SK-N-SH (cell line): Measurements from ENCODE around the gene MAN1A2. TPM values are rescaled to one million over a fixed set of nuclear protein-coding genes. Genes with fewer than 3 reads are reported as not detected.

ENCODE experiments used
- CTCF ChIA-PET: fragments of 300-600, 350-600 bp; formaldehyde crosslinking; extraction: SDS; loops from one replicate; lab custom pipeline; 2021; lab: Yijun Ruan, JAX
- POLR2A ChIA-PET: fragments of 350-600 bp; sonication (Branson Sonifier 250); formaldehyde crosslinking; extraction: SDS; loops from one replicate; lab custom pipeline; 2020; ENCODE audit warnings: antibody characterized with exemption, inconsistent platforms; lab: Yijun Ruan, JAX
- DNase-seq: peaks from one replicate; pipeline ENCODE4 v3.0.0; 2012
- H2AFZ ChIP-seq: fragments of 200-600 bp; sonication (generic); 2 replicates; pipeline ENCODE4 v1.8.1; 2016; ENCODE audit warnings: antibody characterized with exemption, mild to moderate bottlenecking, low read depth
- H3F3A ChIP-seq: fragments of 200-600 bp; sonication (generic); replicated peaks from 2 replicates; pipeline ENCODE3; 2016; ENCODE audit warnings: antibody characterized with exemption, mild to moderate bottlenecking; ENCODE audit not compliant: insufficient read depth
- H3K27ac ChIP-seq, 2 experiments: fragments of 200-500 bp in 1 of 2; fragments of 200-600 bp in 1 of 2; sonication (Bioruptor generic) in 1 of 2; sonication (generic), shearing (Covaris generic) in 1 of 2; 2 replicates each; pipeline versions ENCODE4 v1.5.1 to v1.6.1; 2014 to 2016; ENCODE audit warnings: low read depth in 2 of 2, inconsistent platforms in 1 of 2, low read length in 1 of 2, mild to moderate bottlenecking in 1 of 2, mixed read lengths in 1 of 2
- H3K27me3 ChIP-seq: fragments of 200-600 bp; sonication (generic), shearing (Covaris generic); 2 replicates; pipeline ENCODE4 v1.6.1; 2016; ENCODE audit warnings: mixed run types; ENCODE audit not compliant: insufficient read depth
- H3K36me3 ChIP-seq, 2 experiments: fragments of 200-500 bp in 1 of 2; fragments of 200-600 bp in 1 of 2; sonication (Bioruptor generic) in 1 of 2; sonication (generic) in 1 of 2; replicated peaks in 1 of 2; 2 replicates each; pipeline versions ENCODE3 to v1.5.1; 2014 to 2016; ENCODE audit warnings: low read length in 1 of 2, mild to moderate bottlenecking in 1 of 2; ENCODE audit not compliant: insufficient read depth in 2 of 2, control insufficient read depth in 1 of 2
- H3K4me1 ChIP-seq, 2 experiments: fragments of 200-500 bp in 1 of 2; fragments of 200-600 bp in 1 of 2; sonication (Bioruptor generic) in 1 of 2; sonication (generic), shearing (Covaris generic) in 1 of 2; 2 replicates each; pipeline versions ENCODE4 v1.5.1 to v1.6.1; 2014 to 2016; ENCODE audit warnings: low read depth in 1 of 2, low read length in 1 of 2, mixed run types in 1 of 2; ENCODE audit not compliant: insufficient read depth in 2 of 2, control insufficient read depth in 1 of 2
- H3K4me2 ChIP-seq: fragments of 200-600 bp; sonication (generic), shearing (Covaris generic); 2 replicates; pipeline ENCODE4 v1.6.1; 2017; ENCODE audit warnings: mixed run types
- H3K4me3 ChIP-seq, 2 experiments: fragments of 200-500 bp in 1 of 2; fragments of 200-600 bp in 1 of 2; sonication (Bioruptor generic) in 1 of 2; sonication (generic), shearing (Covaris generic) in 1 of 2; 2 replicates each; pipeline versions ENCODE4 v1.5.1 to v1.8.1; 2014 to 2016; ENCODE audit warnings: low read depth in 2 of 2, inconsistent platforms in 1 of 2, low read length in 1 of 2, mild to moderate bottlenecking in 1 of 2, mixed read lengths in 1 of 2, moderate library complexity in 1 of 2
- H3K79me2 ChIP-seq: fragments of 200-600 bp; sonication (generic); 2 replicates; pipeline ENCODE4 v1.8.1; 2017; ENCODE audit warnings: mild to moderate bottlenecking; ENCODE audit not compliant: insufficient read depth
- H3K9ac ChIP-seq: fragments of 200-600 bp; sonication (generic); 2 replicates; pipeline ENCODE4 v1.6.1; 2017; ENCODE audit warnings: mixed run types
- H3K9me2 ChIP-seq: fragments of 200-600 bp; sonication (generic); 2 replicates; pipeline ENCODE4 v1.6.1; 2017; ENCODE audit warnings: mixed run types
- H3K9me3 ChIP-seq: fragments of 200-600 bp; sonication (generic); 2 replicates; pipeline ENCODE4 v1.6.1; 2017; ENCODE audit warnings: mixed run types, mild to moderate bottlenecking, moderate library complexity
- H4K20me1 ChIP-seq: fragments of 200-600 bp; sonication (generic); 2 replicates; pipeline ENCODE4 v1.6.1; 2017; ENCODE audit warnings: mild to moderate bottlenecking, mixed run types; ENCODE audit not compliant: insufficient read depth
- EP300 ChIP-seq, 2 experiments: IDR thresholded peaks; 2 replicates each; pipeline versions ENCODE4 v1.4.0 to v1.6.1; 2012; ENCODE audit warnings: borderline replicate concordance in 1 of 2, low read depth in 1 of 2, low read length in 1 of 2
- EZH2phosphoT487 ChIP-seq: fragments of 200-600 bp; sonication (generic); IDR thresholded peaks from 2 replicates; pipeline ENCODE4 v1.6.1; 2017; ENCODE audit warnings: low read depth, mixed run types, mild to moderate bottlenecking, antibody characterized with exemption, moderate library complexity, borderline replicate concordance
- FOXM1 ChIP-seq: IDR thresholded peaks from 2 replicates; pipeline ENCODE4 v1.4.0; 2012; ENCODE audit warnings: low read depth, mild to moderate bottlenecking
- JUND ChIP-seq: IDR thresholded peaks from 2 replicates; pipeline ENCODE4 v1.4.0; 2012
- MXI1 ChIP-seq: IDR thresholded peaks from 2 replicates; pipeline ENCODE4 v1.6.1; 2012; ENCODE audit warnings: mild to moderate bottlenecking, low read depth, low read length, improper control_type of control experiment
- RAD21 ChIP-seq: IDR thresholded peaks from 2 replicates; pipeline ENCODE4 v1.6.1; 2012; ENCODE audit warnings: mild to moderate bottlenecking, low read length
- RCOR1 ChIP-seq: fragments of 150-350 bp; IDR thresholded peaks from 2 replicates; pipeline ENCODE4 v1.6.1; 2017; ENCODE audit warnings: antibody characterized with exemption, low read length
- RFX5 ChIP-seq: IDR thresholded peaks from 2 replicates; pipeline ENCODE4 v1.6.1; 2012; ENCODE audit warnings: mild to moderate bottlenecking, improper control_type of control experiment, low read length
- SMC3 ChIP-seq: IDR thresholded peaks from 2 replicates; pipeline ENCODE4 v1.6.1; 2012; ENCODE audit warnings: low read depth, low read length, improper control_type of control experiment
- TAF1 ChIP-seq: IDR thresholded peaks from 2 replicates; pipeline ENCODE4 v1.6.1; 2012; ENCODE audit warnings: low read depth, mild to moderate bottlenecking, low read length, moderate library complexity, borderline replicate concordance
- TCF12 ChIP-seq: IDR thresholded peaks from 2 replicates; pipeline ENCODE4 v1.4.0; 2012
- YY1 ChIP-seq: IDR thresholded peaks from 2 replicates; pipeline ENCODE4 v1.4.0; 2012; ENCODE audit warnings: low read depth, mild to moderate bottlenecking
- WGBS: methylation state at CpG from one replicate; pipeline ENCODE4 v1.1.6; 2017; ENCODE audit warnings: low lambda C conversion rate; 5-methylcytosine and 5-hydroxymethylcytosine counted together
- polyA plus RNA-seq, 3 experiments: library from polyadenylated mRNA; depleted of rRNA; stranded (reverse); fragments of >200 nt; gene quantifications; 2 replicates each; pipeline ENCODE4 v1.2.3, GENCODE V29; 2012
- TF ChIP-seq, protein P1 (sequence below): IDR thresholded peaks from 2 replicates; pipeline ENCODE4 v1.4.0; 2012; ENCODE audit warnings: low read depth
- TF ChIP-seq, protein P2 (sequence below): fragments of 150-350 bp; IDR thresholded peaks from 2 replicates; pipeline ENCODE4 v1.6.1; 2017; ENCODE audit warnings: antibody characterized with exemption, low read length, low read depth, borderline replicate concordance
- TF ChIP-seq, protein P3 (sequence below): IDR thresholded peaks from 2 replicates; pipeline ENCODE4 v1.6.1; 2012; ENCODE audit warnings: mild to moderate bottlenecking, low read depth, low read length, moderate library complexity
- TF ChIP-seq, protein P4 (sequence below): fragments of 150-350 bp; IDR thresholded peaks from 2 replicates; pipeline ENCODE4 v1.6.1; 2016; ENCODE audit warnings: mild to moderate bottlenecking, low read depth, low read length

Gene MAN1A2
- polyA plus RNA-seq, 1 of the 3 experiments (the other 2 are of a cell fraction): 6.0 TPM

DNA sequence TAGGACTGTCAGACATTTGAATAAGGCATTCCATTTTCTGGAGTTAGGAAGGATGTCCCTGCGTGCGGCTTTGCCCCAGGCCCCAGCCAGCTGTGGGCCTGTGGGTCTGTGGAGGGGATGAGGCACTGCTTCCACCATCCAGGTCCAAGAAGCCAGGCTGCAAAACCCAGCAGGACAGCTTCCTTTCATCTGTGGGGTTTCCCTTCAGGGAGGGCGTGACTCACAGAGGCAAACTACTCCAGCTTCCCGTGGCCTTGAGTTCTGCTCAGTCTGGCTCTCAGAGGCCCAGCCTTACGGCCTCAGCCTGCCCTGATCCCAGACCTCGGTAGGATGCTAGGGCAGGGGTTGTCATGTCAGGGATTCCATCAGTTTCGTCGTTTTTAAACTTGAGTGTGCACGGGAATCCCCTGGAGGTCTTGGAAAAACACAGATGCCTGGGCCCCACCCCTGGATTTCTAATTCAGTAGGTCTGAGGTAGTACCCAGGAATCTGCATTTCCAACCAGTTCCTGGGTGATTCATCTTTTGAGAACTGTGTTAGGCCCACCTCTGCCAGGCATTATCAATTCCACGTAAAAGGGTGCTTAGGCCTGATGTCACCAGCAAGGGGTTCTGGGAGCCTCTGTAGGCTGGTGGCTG, 206.3 kb downstream of the MAN1A2 start:
- no peak for DNase-seq
- peaks cover 0 to 10% of the 10 kb centered on the region in 2 experiments; a peak in 2 of 4 replicates for H3K4me1 ChIP-seq
- H4K20me1 ChIP-seq: no peaks in the 10 kb centered on the region
- H3K4me2 ChIP-seq: no peak overlapping the region
- WGBS: 78% methylated on average over 6 of the region's 10 CpGs
- H3K4me3 ChIP-seq: no peak overlapping the region
- H3K27me3 ChIP-seq: no peaks in the 10 kb centered on the region; the same call in 1 of the 2 replicates
- no peaks in the 10 kb centered on the region for H3F3A ChIP-seq
- TF ChIP-seq RFX5 (no peak), TAF1 (no peak), RAD21 (no peak), RCOR1 (no peak), MXI1 (no peak)
- TF ChIP-seq, protein P1, sequence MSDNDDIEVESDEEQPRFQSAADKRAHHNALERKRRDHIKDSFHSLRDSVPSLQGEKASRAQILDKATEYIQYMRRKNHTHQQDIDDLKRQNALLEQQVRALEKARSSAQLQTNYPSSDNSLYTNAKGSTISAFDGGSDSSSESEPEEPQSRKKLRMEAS: no peak
- TF ChIP-seq, all 33 proteins: peak for 0
- Histone ChIP-seq H3K79me2 (no peaks in the 10 kb centered on the region), H3K27ac (no peak overlapping the region), H3K9ac (no peak overlapping the region), H3K36me3 (no peaks in the 10 kb centered on the region), H2AFZ (no peak overlapping the region), H3K9me3 (no peaks in the 10 kb centered on the region), H3K9me2 (no peaks in the 10 kb centered on the region)
- POLR2A ChIA-PET: no interaction called here
- CTCF ChIA-PET: interaction anchor here (0.9 to 1.2 kb wide), 3 partner anchors 9 to 180 kb away, joined by 3 to 4 read pairs (median 3); no protein-coding TSS in a partner anchor

DNA sequence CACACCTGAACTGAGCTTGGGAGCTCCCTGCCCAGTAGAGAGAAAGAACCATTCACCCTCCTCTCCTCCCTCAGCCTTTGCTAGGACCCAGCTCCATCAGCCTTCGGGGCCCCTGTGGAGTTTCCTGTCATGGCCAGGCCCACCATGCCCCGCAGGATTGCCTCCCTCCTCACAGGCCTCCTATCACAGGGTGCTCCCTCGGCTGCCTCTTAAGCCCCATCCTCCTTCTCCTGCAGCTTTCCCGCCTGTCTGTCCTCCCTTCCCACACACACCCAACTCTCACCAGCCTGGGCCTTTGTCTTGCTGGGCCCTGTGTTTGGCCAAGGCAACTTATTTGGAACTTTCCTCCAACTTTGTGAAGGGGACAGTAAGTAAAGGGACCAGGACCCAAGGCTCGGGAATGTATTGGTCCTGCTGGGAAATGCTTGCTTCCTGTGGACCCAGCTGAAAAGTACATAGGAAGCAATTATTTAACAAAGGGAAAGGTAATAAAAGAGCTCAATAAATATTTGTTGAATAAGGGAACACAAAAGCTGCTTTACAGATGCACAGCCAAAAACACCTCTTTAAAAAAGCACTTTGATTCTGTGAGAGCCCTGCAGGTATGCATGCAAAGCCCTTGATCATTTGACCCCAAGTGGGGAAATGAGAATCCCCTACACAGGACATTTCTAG, 207.0 kb downstream of the MAN1A2 start:
- CTCF ChIA-PET: interaction anchor here (0.9 to 1.0 kb wide), 2 partner anchors 13 to 179 kb away, joined by 3 read pairs; no protein-coding TSS in a partner anchor
- WGBS: 68% methylated on average over 5 of the region's 5 CpGs
- H3K36me3 ChIP-seq: no peaks in the 10 kb centered on the region
- no peak overlapping the region for H3K27ac ChIP-seq
- DNase-seq: no peak
- no peaks in the 10 kb centered on the region for H3F3A ChIP-seq
- no peaks in the 10 kb centered on the region for H3K9me2 ChIP-seq
- peaks cover 0 to 10% of the 10 kb centered on the region in 2 experiments; a peak in 2 of 4 replicates for H3K4me1 ChIP-seq
- H3K4me2 ChIP-seq: no peak overlapping the region
- H3K79me2 ChIP-seq: no peaks in the 10 kb centered on the region
- TF ChIP-seq, protein P2, sequence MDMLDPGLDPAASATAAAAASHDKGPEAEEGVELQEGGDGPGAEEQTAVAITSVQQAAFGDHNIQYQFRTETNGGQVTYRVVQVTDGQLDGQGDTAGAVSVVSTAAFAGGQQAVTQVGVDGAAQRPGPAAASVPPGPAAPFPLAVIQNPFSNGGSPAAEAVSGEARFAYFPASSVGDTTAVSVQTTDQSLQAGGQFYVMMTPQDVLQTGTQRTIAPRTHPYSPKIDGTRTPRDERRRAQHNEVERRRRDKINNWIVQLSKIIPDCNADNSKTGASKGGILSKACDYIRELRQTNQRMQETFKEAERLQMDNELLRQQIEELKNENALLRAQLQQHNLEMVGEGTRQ: no peak
- TF ChIP-seq TCF12: no peak
- TF ChIP-seq, protein P3, sequence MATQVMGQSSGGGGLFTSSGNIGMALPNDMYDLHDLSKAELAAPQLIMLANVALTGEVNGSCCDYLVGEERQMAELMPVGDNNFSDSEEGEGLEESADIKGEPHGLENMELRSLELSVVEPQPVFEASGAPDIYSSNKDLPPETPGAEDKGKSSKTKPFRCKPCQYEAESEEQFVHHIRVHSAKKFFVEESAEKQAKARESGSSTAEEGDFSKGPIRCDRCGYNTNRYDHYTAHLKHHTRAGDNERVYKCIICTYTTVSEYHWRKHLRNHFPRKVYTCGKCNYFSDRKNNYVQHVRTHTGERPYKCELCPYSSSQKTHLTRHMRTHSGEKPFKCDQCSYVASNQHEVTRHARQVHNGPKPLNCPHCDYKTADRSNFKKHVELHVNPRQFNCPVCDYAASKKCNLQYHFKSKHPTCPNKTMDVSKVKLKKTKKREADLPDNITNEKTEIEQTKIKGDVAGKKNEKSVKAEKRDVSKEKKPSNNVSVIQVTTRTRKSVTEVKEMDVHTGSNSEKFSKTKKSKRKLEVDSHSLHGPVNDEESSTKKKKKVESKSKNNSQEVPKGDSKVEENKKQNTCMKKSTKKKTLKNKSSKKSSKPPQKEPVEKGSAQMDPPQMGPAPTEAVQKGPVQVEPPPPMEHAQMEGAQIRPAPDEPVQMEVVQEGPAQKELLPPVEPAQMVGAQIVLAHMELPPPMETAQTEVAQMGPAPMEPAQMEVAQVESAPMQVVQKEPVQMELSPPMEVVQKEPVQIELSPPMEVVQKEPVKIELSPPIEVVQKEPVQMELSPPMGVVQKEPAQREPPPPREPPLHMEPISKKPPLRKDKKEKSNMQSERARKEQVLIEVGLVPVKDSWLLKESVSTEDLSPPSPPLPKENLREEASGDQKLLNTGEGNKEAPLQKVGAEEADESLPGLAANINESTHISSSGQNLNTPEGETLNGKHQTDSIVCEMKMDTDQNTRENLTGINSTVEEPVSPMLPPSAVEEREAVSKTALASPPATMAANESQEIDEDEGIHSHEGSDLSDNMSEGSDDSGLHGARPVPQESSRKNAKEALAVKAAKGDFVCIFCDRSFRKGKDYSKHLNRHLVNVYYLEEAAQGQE: no peak
- TF ChIP-seq EZH2phosphoT487: no peak
- no peak for TF ChIP-seq FOXM1
- TF ChIP-seq, protein P4, sequence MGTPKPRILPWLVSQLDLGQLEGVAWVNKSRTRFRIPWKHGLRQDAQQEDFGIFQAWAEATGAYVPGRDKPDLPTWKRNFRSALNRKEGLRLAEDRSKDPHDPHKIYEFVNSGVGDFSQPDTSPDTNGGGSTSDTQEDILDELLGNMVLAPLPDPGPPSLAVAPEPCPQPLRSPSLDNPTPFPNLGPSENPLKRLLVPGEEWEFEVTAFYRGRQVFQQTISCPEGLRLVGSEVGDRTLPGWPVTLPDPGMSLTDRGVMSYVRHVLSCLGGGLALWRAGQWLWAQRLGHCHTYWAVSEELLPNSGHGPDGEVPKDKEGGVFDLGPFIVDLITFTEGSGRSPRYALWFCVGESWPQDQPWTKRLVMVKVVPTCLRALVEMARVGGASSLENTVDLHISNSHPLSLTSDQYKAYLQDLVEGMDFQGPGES: no peak
- TF ChIP-seq SMC3: no peak
- no peak for TF ChIP-seq TAF1
- TF ChIP-seq JUND: no peak
- TF ChIP-seq YY1: no peak
- TF ChIP-seq EP300 (IDR thresholded peaks at IDR 0.05; ENCODE audit: borderline replicate concordance in 1 of 2, low read depth in 1 of 2, low read length in 1 of 2): no peak
- no peaks in the 10 kb centered on the region; the same call in 1 of the 2 replicates for H3K27me3 ChIP-seq
- H3K4me3 ChIP-seq: no peak overlapping the region
- POLR2A ChIA-PET: no interaction called here
- no peaks in the 10 kb centered on the region for H3K9me3 ChIP-seq
- no peak overlapping the region for H2AFZ ChIP-seq
- H4K20me1 ChIP-seq: no peaks in the 10 kb centered on the region
- no peak overlapping the region for H3K9ac ChIP-seq
